IMR-90 (cell line): ENCODE measurements around the gene SLC26A1. TPM values are rescaled to one million over a fixed set of nuclear protein-coding genes. Genes with fewer than 3 reads are reported as not detected.
A peak's percentile ranks its signal among the peaks of the same experiment; 100 is the strongest.

Source experiments
- ATAC-seq: fragments of 200-7000 bp; cut with Tn5 transposase; 2 replicates; pipeline ENCODE4 v1.9.1; 2020; ENCODE audit warnings: low read depth, mild to moderate bottlenecking, moderate library complexity
- BruUV-seq: library from RNA; stranded (reverse); fragments of 400-500 nt; replicated peaks from 2 replicates; lab custom pipeline; 2021; lab: Mats Ljungman, UMichigan
- CTCF ChIA-PET: fragments of 300-600 bp; formaldehyde crosslinking; extraction: SDS; loops from one replicate; lab custom pipeline; 2021; ENCODE audit warnings: antibody characterized with exemption; lab: Yijun Ruan, JAX
- POLR2A ChIA-PET: fragments of 300-600 bp; sonication (Branson Sonifier 250); formaldehyde crosslinking; loops from one replicate; lab custom pipeline; 2022; ENCODE audit warnings: antibody characterized with exemption; ENCODE audit not compliant: unreplicated experiment; lab: Charles Lee
- DNase-seq: peaks from one replicate; pipeline ENCODE4 v3.0.0; 2013
- H2AFZ ChIP-seq: replicated peaks from 2 replicates; pipeline ENCODE3; 2013; ENCODE audit warnings: low read length, mild to moderate bottlenecking; ENCODE audit not compliant: poor library complexity
- H2AK5ac ChIP-seq: 2 replicates; pipeline ENCODE4 v1.6.1; 2013; ENCODE audit warnings: low read depth, low read length, inconsistent platforms
- H2AK9ac ChIP-seq: replicated peaks from 2 replicates; pipeline ENCODE3; 2013; ENCODE audit warnings: mild to moderate bottlenecking, low read depth, low read length, moderate library complexity; ENCODE audit not compliant: poor library complexity
- H2BK120ac ChIP-seq: 2 replicates; pipeline ENCODE4 v1.6.1; 2013; ENCODE audit warnings: low read depth, low read length, inconsistent platforms
- H2BK15ac ChIP-seq: 3 replicates; pipeline ENCODE4 v1.6.1; 2013; ENCODE audit warnings: low read depth, low read length, inconsistent platforms
- H2BK20ac ChIP-seq: 2 replicates; pipeline ENCODE4 v1.6.1; 2013; ENCODE audit warnings: low read depth, mild to moderate bottlenecking, inconsistent platforms, low read length, moderate library complexity
- H2BK5ac ChIP-seq: 2 replicates; pipeline ENCODE4 v1.6.1; 2013; ENCODE audit warnings: mild to moderate bottlenecking, low read depth, low read length, inconsistent platforms; ENCODE audit not compliant: poor library complexity, severe bottlenecking
- H3K14ac ChIP-seq: replicated peaks from 2 replicates; pipeline ENCODE4 v1.6.1; 2013; ENCODE audit warnings: low read depth, low read length, inconsistent platforms
- H3K18ac ChIP-seq: 2 replicates; pipeline ENCODE4 v1.6.1; 2013; ENCODE audit warnings: low read depth, low read length, control low read depth
- H3K23ac ChIP-seq: 2 replicates; pipeline ENCODE4 v1.6.1; 2013; ENCODE audit warnings: low read depth, low read length, inconsistent platforms
- H3K27ac ChIP-seq: 2 replicates; pipeline ENCODE4 v1.5.1; 2013; ENCODE audit warnings: mild to moderate bottlenecking, control low read depth, low read length; ENCODE audit not compliant: insufficient read depth
- H3K27me3 ChIP-seq: 2 replicates; pipeline ENCODE4 v1.6.1; 2013; ENCODE audit warnings: low read length; ENCODE audit not compliant: control insufficient read depth, insufficient read depth
- H3K36me3 ChIP-seq: 2 replicates; pipeline ENCODE4 v1.6.1; 2013; ENCODE audit warnings: low read length, mixed read lengths; ENCODE audit not compliant: control insufficient read depth, insufficient read depth
- H3K4ac ChIP-seq: 2 replicates; pipeline ENCODE4 v1.6.1; 2013; ENCODE audit warnings: low read depth, low read length, inconsistent platforms
- H3K4me1 ChIP-seq: 2 replicates; pipeline ENCODE4 v1.6.1; 2013; ENCODE audit warnings: low read length, mixed read lengths; ENCODE audit not compliant: control insufficient read depth, insufficient read depth
- H3K4me2 ChIP-seq: 2 replicates; pipeline ENCODE4 v1.6.1; 2013; ENCODE audit warnings: low read depth, mild to moderate bottlenecking, control low read depth, low read length, moderate library complexity
- H3K4me3 ChIP-seq: 2 replicates; pipeline ENCODE4 v1.5.1; 2013; ENCODE audit warnings: low read depth, mild to moderate bottlenecking, control low read depth, low read length, moderate library complexity; ENCODE audit not compliant: insufficient read depth
- H3K56ac ChIP-seq: 2 replicates; pipeline ENCODE4 v1.6.1; 2013; ENCODE audit warnings: low read length, inconsistent platforms; ENCODE audit not compliant: insufficient read depth; ENCODE audit errors: extremely low read depth
- H3K79me1 ChIP-seq, 2 experiments: 2 replicates each; pipeline ENCODE4 v1.6.1; 2013; ENCODE audit warnings: low read length in 2 of 2, inconsistent platforms in 1 of 2, low read depth in 1 of 2
- H3K9ac ChIP-seq: 2 replicates; pipeline ENCODE4 v1.6.1; 2013; ENCODE audit warnings: low read depth, low read length, control low read depth
- H3K9me1 ChIP-seq: 2 replicates; pipeline ENCODE4 v1.6.1; 2013; ENCODE audit warnings: low read length, inconsistent platforms; ENCODE audit not compliant: insufficient read depth
- H3K9me3 ChIP-seq: 2 replicates; pipeline ENCODE4 v1.6.1; 2013; ENCODE audit warnings: low read length; ENCODE audit not compliant: control insufficient read depth, insufficient read depth
- H4K20me1 ChIP-seq: 2 replicates; pipeline ENCODE4 v1.6.1; 2013; ENCODE audit warnings: low read length, inconsistent platforms; ENCODE audit not compliant: insufficient read depth
- H4K5ac ChIP-seq: 2 replicates; pipeline ENCODE4 v1.6.1; 2013; ENCODE audit warnings: mild to moderate bottlenecking, low read depth, low read length, control low read depth
- H4K8ac ChIP-seq, 2 experiments: 2 replicates each; pipeline ENCODE4 v1.6.1; 2013; ENCODE audit warnings: low read depth in 2 of 2, low read length in 2 of 2, control low read depth in 1 of 2, inconsistent platforms in 1 of 2
- H4K91ac ChIP-seq: 2 replicates; pipeline ENCODE4 v1.6.1; 2013; ENCODE audit warnings: low read depth, low read length, inconsistent platforms; ENCODE audit not compliant: insufficient read depth
- BHLHE40 ChIP-seq: fragments of 150-350 bp; IDR thresholded peaks from 2 replicates; pipeline ENCODE4 v1.6.1; 2016; ENCODE audit warnings: mild to moderate bottlenecking, low read depth, low read length
- CHD1 ChIP-seq: IDR thresholded peaks from 2 replicates; pipeline ENCODE4 v1.6.1; 2012; ENCODE audit warnings: low read depth, low read length, improper control_type of control experiment
- CTCF ChIP-seq: conservative IDR thresholded peaks from 2 replicates; pipeline ENCODE4 v1.5.1; 2012; ENCODE audit warnings: mild to moderate bottlenecking, low read depth, low read length, improper control_type of control experiment
- FOS ChIP-seq: fragments of 150-350 bp; IDR thresholded peaks from 2 replicates; pipeline ENCODE4 v1.6.1; 2016; ENCODE audit warnings: low read depth, low read length
- MAFK ChIP-seq: IDR thresholded peaks from 2 replicates; pipeline ENCODE4 v1.6.1; 2012; ENCODE audit warnings: low read depth, low read length, improper control_type of control experiment
- MAZ ChIP-seq: IDR thresholded peaks from 2 replicates; pipeline ENCODE4 v1.6.1; 2012; ENCODE audit warnings: low read depth, mild to moderate bottlenecking, low read length, improper control_type of control experiment, moderate library complexity, borderline replicate concordance
- MXI1 ChIP-seq: IDR thresholded peaks from 2 replicates; pipeline ENCODE4 v1.6.1; 2012; ENCODE audit warnings: low read depth, mild to moderate bottlenecking, low read length, moderate library complexity, borderline replicate concordance
- NFE2L2 ChIP-seq: fragments of 150-350 bp; IDR thresholded peaks from 2 replicates; pipeline ENCODE4 v1.6.1; 2016; ENCODE audit warnings: low read depth, mild to moderate bottlenecking, low read length
- POLR2A ChIP-seq: IDR thresholded peaks from 2 replicates; pipeline ENCODE4 v1.6.1; 2012; ENCODE audit warnings: mild to moderate bottlenecking, low read depth, low read length
- RAD21 ChIP-seq: IDR thresholded peaks from 2 replicates; pipeline ENCODE4 v1.6.1; 2012; ENCODE audit warnings: low read length, improper control_type of control experiment
- RFX5 ChIP-seq: IDR thresholded peaks from 2 replicates; pipeline ENCODE4 v1.8.0; 2012; ENCODE audit warnings: low read depth, mild to moderate bottlenecking, low read length, moderate library complexity
- USF2 ChIP-seq: fragments of 150-350 bp; IDR thresholded peaks from 2 replicates; pipeline ENCODE4 v1.6.1; 2017; ENCODE audit warnings: mild to moderate bottlenecking, antibody characterized with exemption, low read length, low read depth
- WGBS, 2 experiments: methylation state at CpG; one replicate each; pipeline versions ENCODE4 v1.1.5 to v1.1.7; 2013; ENCODE audit warnings: missing lambda C conversion rate in 2 of 2; ENCODE audit not compliant: insufficient read length in 1 of 2; ENCODE audit errors: extremely low coverage in 2 of 2; 5-methylcytosine and 5-hydroxymethylcytosine counted together
- dilution Hi-C: fragments of 300-500 bp; cut with HindIII; formaldehyde crosslinking; loops from one replicate; pipeline ENCODE4 v1.14.3; 2018; ENCODE audit warnings: low sequenced_read_pairs; ENCODE audit not compliant: unreplicated experiment
- in situ Hi-C: fragments of 300-500 bp; cut with MboI; formaldehyde crosslinking; loops from 3 replicates; pipeline ENCODE4 v1.14.3; 2019; ENCODE audit warnings: low sequenced_read_pairs, inconsistent platforms, mixed read lengths
- intact Hi-C: fragments of 100-400 bp; cut with micrococcal nuclease; formaldehyde crosslinking; loops from 2 replicates; pipeline ENCODE4 v1.10.0; 2022
- polyA plus RNA-seq, 3 experiments: library from polyadenylated mRNA; depleted of rRNA; stranded (reverse); fragments of >200 nt; gene quantifications; 2 replicates each; pipeline ENCODE4 v1.2.3, GENCODE V29; 2012; ENCODE audit warnings: low replicate concordance in 1 of 3
- total RNA-seq: library from RNA; depleted of rRNA; stranded (reverse); fragments of >200 nt; gene quantifications from 2 replicates; pipeline ENCODE4 v1.2.3, GENCODE V29; 2012

SLC26A1 gene
- total and polyA plus RNA-seq, 2 of the 4 experiments (the other 2 are of a cell fraction): 0.09 TPM; not detected in 1

- Histone ChIP-seq H4K5ac (no peak overlapping the region), H3K56ac (no peak overlapping the region), H3K4me2 (no peak overlapping the region), H3K36me3 (peaks cover 40% of the 10 kb centered on the region; the same call in 1 of the 2 replicates), H2BK120ac (no peak overlapping the region), H3K27ac (no peak overlapping the region), H4K20me1 (peaks cover 25% of the 10 kb centered on the region), H3K4ac (no peak overlapping the region), H2BK20ac (no peak overlapping the region), H3K79me1 (peaks cover 13 to 19% of the 10 kb centered on the region in 2 experiments; a peak in 3 of 4 replicates), H4K8ac (no peak overlapping the region), H3K4me3 (no peak overlapping the region), H3K9me3 (no peaks in the 10 kb centered on the region), H2AK9ac (peak overlapping the region; percentile 8), H4K91ac (no peak overlapping the region), H2AFZ (no peak overlapping the region), H2BK15ac (no peak overlapping the region), H3K27me3 (no peaks in the 10 kb centered on the region), H2AK5ac (no peak overlapping the region), H3K14ac (no peak overlapping the region), H3K23ac (no peak overlapping the region), H3K9me1 (no peaks in the 10 kb centered on the region; the same call in 1 of the 2 replicates), H3K4me1 (peaks cover 4% of the 10 kb centered on the region; the same call in 1 of the 2 replicates), H3K18ac (no peak overlapping the region), H2BK5ac (no peak overlapping the region), H3K9ac (no peak overlapping the region)
- ATAC-seq (no peak), DNase-seq (no peak)
- no TSS peak for BruUV-seq
- ChIA-PET POLR2A (no interaction called here), CTCF (no interaction called here)
- dilution Hi-C loops (no loop called here), in situ Hi-C loops (no loop called here), intact Hi-C loops (no loop called here)
- no peak for TF ChIP-seq RAD21
- no peak for TF ChIP-seq RFX5
- TF ChIP-seq MAFK: no peak
- no peak for TF ChIP-seq CTCF
- TF ChIP-seq MAZ: no peak
- no peak for TF ChIP-seq POLR2A
- TF ChIP-seq NFE2L2: no peak
- no peak for TF ChIP-seq BHLHE40
- TF ChIP-seq MXI1: no peak
- TF ChIP-seq CHD1: no peak
- no peak for TF ChIP-seq FOS
- no peak for TF ChIP-seq USF2
- WGBS, 2 experiments: 60% methylated on average over 28 of the region's 76 CpGs; no CpG with 5 or more reads in 1 of the 2 experiments
Observed at GRCh38 chr4:967113-968104, 25.8 kb downstream of the SLC26A1 start.
